Measurements from ENCODE around the gene CLOCK.
"Not testable (repeated sequence)": the region's sequence is repeated elsewhere in the genome, so short reads cannot be mapped to it uniquely, and the experiment has no call there.

CLOCK gene

GRCh38 chr4:55546756-55547465 lies at the start of gene CLOCK:
Gene CLOCK, minus strand, starts transcription at chr4:55546909. Its CDS starts 64,124 bp downstream, at chr4:55482785.
- peak; percentile 96 for DNase-seq (ENCODE audit: low read depth, low spot score)

DNA sequence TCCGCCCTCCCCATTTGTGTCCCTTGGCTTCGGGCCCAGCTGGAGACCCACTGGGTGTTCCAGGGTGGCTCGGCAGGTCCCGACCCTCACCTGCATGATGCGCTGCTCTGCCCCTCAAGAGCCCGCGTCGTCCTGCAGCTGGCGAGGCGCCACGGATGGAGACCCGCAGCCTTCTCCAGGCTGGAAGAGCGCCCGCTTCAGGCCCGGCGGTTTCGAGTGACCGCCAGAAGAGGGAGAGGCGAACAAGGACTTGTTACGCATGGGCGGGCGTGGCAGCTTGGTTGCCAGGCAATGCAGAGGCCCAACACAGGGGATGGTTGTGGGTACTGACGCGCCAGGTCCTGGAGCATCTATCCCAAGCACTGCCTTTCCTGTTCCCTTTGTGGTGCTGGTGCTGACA lies 45.3 kb upstream of the CLOCK start, which contains the start of gene PDCL2:
Gene PDCL2, minus strand, starts transcription at position 232 of the 400 bp plus-strand sequence. Its CDS starts 136 bp downstream, at position 96.
- DNase-seq (ENCODE audit: low read depth, low spot score): peak; percentile 13

DNA sequence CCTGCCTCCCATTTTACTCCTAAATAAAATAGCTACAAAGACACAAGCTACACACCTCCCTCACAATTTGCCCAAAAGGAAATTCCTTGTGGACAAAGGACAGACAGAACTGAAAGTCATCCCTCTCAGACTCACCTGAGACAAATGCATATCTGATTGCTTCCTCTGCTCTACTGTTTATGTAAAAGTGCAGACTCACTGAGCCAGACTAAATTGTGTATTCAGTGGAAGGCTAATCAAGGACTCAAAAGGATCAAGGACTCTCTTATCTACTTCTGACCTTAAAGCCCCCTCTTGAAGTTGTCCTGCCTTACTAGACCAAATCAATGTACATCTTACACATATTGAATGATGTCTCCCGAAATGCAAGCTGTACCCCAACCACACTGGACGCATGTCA lies 41.5 kb upstream of the CLOCK start:
- peak; percentile 14 for DNase-seq (ENCODE audit: low read depth, low spot score)

GRCh38 chr4:55582773-55583172 lies 36.1 kb upstream of the CLOCK start:
- not testable (repeated sequence) for DNase-seq (ENCODE audit: low read depth, low spot score)

DNA sequence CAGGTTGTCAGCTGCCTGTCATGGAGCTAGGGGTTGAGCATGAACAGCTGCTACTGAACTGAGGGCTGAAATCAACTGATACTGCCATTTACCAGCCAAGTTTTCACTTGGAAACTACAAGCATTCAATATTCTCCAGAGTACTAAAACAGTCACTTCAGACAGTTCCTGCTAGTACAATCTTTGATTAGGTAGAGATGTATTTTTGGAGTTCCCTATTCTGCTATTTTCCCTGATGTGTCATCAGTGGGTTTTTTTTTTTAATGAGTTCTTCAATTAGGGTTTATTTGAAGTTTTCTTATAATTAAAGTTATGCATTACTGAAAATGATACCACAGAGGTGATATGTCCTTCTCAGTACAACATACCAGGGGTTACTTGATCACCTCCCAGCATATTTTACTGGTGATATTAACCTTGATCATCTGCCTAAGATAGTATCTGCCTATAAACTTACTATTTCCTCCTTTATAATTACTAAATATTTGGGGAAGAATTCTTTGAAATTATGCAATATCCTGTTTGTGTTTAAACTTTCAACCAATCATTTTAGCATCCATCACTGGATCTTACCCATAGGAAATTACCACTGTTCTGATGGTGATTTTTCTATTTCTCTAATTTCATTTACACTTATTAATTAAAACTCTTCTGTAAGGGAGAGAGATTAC lies 31.8 kb upstream of the CLOCK start:
- DNase-seq (ENCODE audit: low read depth, low spot score): no peak

DNA sequence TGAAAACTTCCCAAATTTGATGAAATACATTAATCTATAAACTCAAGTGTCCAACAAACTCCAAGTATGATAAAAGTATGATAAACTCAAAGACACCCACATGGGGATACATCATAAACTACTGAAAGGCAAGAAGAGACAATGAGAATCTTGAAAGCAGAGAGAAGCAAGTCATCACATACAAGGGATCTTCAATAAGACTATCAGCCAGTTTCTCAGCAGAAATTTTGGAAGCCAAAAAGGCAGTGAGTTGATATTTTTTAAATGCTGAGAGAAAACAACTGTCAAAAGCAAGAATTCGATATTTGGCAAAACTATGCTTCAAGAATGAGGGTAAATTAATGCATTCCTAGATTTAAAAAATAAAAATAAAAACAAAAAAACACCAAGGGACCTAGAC lies 28.8 kb upstream of the CLOCK start:
- no peak for DNase-seq (ENCODE audit: low read depth, low spot score)

- no peak for DNase-seq (ENCODE audit: low read depth, low spot score)
These were observed 27.5 kb upstream of the CLOCK start for GRCh38 chr4:55574252-55574651.

DNA sequence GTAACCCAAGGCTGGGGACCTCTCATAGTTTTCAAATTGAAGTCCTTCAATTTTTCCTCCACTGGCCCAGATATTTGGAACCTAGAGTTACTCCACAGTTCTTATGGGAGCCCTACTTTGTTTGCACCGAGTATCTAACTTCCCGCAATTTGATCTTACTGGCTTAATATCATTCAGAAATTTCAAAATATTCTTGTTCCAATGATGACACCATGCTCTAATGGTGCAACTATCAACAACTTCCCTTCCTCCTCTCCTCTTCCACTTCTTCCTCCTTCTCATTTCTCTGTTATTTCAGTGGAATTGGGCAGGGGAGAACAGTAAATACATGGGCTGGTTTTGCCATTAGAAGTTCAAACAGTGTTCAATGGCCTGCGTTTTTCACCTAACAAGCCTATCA lies 25.1 kb upstream of the CLOCK start:
- no peak for DNase-seq (ENCODE audit: low read depth, low spot score)

- DNase-seq (ENCODE audit: low read depth, low spot score): no peak
These were observed 22.3 kb upstream of the CLOCK start for GRCh38 chr4:55568905-55569504.

- no peak for DNase-seq (ENCODE audit: low read depth, low spot score)
These were observed 15.2 kb upstream of the CLOCK start for GRCh38 chr4:55561889-55562288.

GRCh38 chr4:55560096-55560495 lies 13.4 kb upstream of the CLOCK start:
- no peak for DNase-seq (ENCODE audit: low read depth, low spot score)

DNA sequence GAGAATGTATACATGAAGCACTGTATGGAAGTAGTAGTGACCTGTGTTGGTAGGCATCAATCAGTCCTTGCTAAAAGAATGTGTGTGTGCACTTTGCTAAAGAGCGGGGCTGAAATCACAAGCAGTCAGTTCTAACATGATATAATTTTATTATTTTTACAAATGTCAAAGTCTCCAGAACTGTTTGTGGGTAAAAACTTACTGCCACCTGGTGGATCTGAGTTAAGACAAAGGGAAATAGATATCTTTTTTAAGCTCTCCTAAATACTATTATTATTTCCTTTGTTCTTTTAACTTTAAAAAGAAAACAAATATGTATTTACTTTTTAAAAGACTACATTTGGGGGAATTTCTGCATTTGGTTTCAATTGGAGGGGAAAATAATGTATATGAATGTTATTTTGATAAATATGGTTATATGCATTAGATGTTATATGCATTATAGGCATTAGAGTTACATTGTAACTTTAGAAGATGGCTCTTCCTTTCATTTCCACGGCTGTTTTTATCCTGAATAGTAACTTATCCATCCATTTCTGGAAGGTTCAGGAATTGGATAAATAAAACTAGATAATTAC lies 7.8 kb upstream of the CLOCK start:
- no peak for DNase-seq (ENCODE audit: low read depth, low spot score)

- DNase-seq (ENCODE audit: low read depth, low spot score): peak; percentile 4
These were observed 6.9 kb upstream of the CLOCK start for GRCh38 chr4:55553441-55554201.

DNA sequence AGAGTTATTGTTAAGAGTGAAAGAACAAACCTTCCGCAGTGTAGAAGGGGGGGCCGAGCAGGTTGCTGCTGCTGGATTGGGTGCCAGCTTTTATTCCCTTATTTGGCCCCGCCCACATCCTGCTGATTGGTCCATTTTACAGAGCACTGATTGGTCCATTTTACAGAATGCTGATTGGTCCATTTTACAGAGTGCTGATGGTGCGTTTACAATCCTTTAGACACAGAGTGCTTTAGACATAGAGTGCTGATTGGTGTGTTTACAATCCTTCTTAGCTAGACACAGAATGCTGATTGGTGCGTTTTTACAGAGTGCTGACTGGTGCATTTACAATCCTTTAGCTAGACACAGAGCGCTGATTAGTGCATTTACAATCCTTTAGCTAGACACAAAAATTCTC lies 5.3 kb upstream of the CLOCK start:
- not testable (repeated sequence) for DNase-seq (ENCODE audit: low read depth, low spot score)

GRCh38 chr4:55549888-55550287 lies 3.2 kb upstream of the CLOCK start:
- no peak for DNase-seq (ENCODE audit: low read depth, low spot score)

DNA sequence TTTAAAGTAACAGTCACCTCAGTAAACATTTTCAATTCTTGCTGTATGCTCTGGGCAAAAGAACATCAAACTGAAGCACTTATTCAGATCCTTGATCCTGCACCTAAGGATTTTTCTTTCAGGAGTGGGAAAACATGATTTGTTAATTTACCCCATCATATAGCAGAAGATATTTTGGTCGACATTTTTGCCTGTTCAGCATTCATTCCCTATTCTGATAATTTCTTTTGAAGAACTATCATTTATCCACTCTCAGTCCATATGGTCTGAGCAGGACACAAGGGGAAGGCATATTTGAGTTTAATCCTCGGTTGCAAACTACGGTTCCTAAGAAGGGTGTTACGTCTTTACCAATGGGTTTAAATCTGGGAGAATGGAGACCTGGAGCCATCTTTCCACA lies 1.2 kb upstream of the CLOCK start:
- DNase-seq (ENCODE audit: low read depth, low spot score): no peak

DNA sequence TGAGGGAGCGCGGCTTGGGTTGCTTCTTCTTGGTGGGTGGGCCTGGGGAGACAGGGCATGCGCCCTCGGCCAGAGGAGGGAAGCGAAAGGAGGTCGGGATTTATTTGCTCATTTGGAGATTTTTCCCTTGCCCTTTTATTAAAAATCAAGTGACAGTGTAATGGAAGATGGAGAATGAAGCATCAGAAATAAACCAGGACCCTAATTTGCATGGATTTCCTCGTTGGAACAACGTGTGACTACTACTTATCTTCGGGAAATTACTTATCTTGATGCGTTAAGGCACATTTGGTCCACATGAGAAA lies 709 bp upstream of the CLOCK start:
- no peak for DNase-seq (ENCODE audit: low read depth, low spot score)

GRCh38 chr4:55546506-55546755 lies 278 bp downstream of the CLOCK start:
- DNase-seq (ENCODE audit: low read depth, low spot score): no peak

GRCh38 chr4:55545641-55546505 lies 836 bp downstream of the CLOCK start:
- peak; percentile 77 for DNase-seq (ENCODE audit: low read depth, low spot score)

- no peak for DNase-seq (ENCODE audit: low read depth, low spot score)
These were observed 1.6 kb downstream of the CLOCK start for GRCh38 chr4:55545151-55545550.

- DNase-seq (ENCODE audit: low read depth, low spot score): no peak
These were observed 2.9 kb downstream of the CLOCK start for GRCh38 chr4:55543858-55544257.
